Measurements from ENCODE around the gene RAD18. TPM values are rescaled to one million over a fixed set of nuclear protein-coding genes. Genes with fewer than 3 reads are reported as not detected.

Gene RAD18
- total RNA-seq, 2 donors from 2014 or later: 3.0 to 7.2 TPM

GRCh38 chr3:8962226-8962861 lies 928 bp downstream of the RAD18 start:
- no peaks in the 10 kb centered on the region for H3K36me3 ChIP-seq
- no peaks in the 10 kb centered on the region for H3K27me3 ChIP-seq (replicated peaks; ENCODE audit: insufficient read depth)
- TF ChIP-seq, protein P1, sequence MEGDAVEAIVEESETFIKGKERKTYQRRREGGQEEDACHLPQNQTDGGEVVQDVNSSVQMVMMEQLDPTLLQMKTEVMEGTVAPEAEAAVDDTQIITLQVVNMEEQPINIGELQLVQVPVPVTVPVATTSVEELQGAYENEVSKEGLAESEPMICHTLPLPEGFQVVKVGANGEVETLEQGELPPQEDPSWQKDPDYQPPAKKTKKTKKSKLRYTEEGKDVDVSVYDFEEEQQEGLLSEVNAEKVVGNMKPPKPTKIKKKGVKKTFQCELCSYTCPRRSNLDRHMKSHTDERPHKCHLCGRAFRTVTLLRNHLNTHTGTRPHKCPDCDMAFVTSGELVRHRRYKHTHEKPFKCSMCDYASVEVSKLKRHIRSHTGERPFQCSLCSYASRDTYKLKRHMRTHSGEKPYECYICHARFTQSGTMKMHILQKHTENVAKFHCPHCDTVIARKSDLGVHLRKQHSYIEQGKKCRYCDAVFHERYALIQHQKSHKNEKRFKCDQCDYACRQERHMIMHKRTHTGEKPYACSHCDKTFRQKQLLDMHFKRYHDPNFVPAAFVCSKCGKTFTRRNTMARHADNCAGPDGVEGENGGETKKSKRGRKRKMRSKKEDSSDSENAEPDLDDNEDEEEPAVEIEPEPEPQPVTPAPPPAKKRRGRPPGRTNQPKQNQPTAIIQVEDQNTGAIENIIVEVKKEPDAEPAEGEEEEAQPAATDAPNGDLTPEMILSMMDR (IDR thresholded peaks at IDR 0.05): no peak
- H3K27ac ChIP-seq: no peak overlapping the region
- H3K4me1 ChIP-seq (ENCODE audit: control insufficient read depth in 1 of 2, low read depth in 2 of 2): peaks cover 8 to 13% of the 10 kb centered on the region in 2 donors
- H3K4me3 ChIP-seq: peak overlapping the region; percentile 86
- no peaks in the 10 kb centered on the region for H3K9me3 ChIP-seq
- ATAC-seq (ENCODE audit: insufficient number of reproducible peaks, low FRiP score, low read depth) (no peak), DNase-seq (ENCODE audit: low spot score) (no peak)

GRCh38 chr3:8959668-8960067 lies 3.6 kb downstream of the RAD18 start:
- Histone ChIP-seq H3K4me1 (ENCODE audit: control insufficient read depth in 1 of 2, low read depth in 2 of 2) (peaks cover 8 to 13% of the 10 kb centered on the region in 2 donors), H3K27ac (no peak overlapping the region), H3K36me3 (no peaks in the 10 kb centered on the region), H3K9me3 (no peaks in the 10 kb centered on the region), H3K4me3 (no peak overlapping the region), H3K27me3 (replicated peaks; ENCODE audit: insufficient read depth) (no peaks in the 10 kb centered on the region)
- TF ChIP-seq, protein P1 (IDR thresholded peaks at IDR 0.05): no peak
- ATAC-seq (ENCODE audit: insufficient number of reproducible peaks, low FRiP score, low read depth) (no peak), DNase-seq (ENCODE audit: low spot score) (no peak)

GRCh38 chr3:8954938-8955763 lies 8.1 kb downstream of the RAD18 start:
- Histone ChIP-seq H3K9me3 (no peaks in the 10 kb centered on the region), H3K36me3 (no peaks in the 10 kb centered on the region), H3K27me3 (replicated peaks; ENCODE audit: insufficient read depth) (no peaks in the 10 kb centered on the region), H3K4me3 (no peak overlapping the region), H3K4me1 (ENCODE audit: control insufficient read depth in 1 of 2, low read depth in 2 of 2) (no peaks in the 10 kb centered on the region), H3K27ac (no peak overlapping the region)
- DNase-seq (ENCODE audit: low spot score) (no peak), ATAC-seq (ENCODE audit: insufficient number of reproducible peaks, low FRiP score, low read depth) (no peak)
- TF ChIP-seq, protein P1 (IDR thresholded peaks at IDR 0.05): no peak

GRCh38 chr3:8953313-8953712 lies 10.0 kb downstream of the RAD18 start:
- no peak for DNase-seq (ENCODE audit: low spot score)
- ATAC-seq (ENCODE audit: insufficient number of reproducible peaks, low FRiP score, low read depth): no peak
- no peak overlapping the region for H3K4me3 ChIP-seq

GRCh38 chr3:8952130-8952529 lies 11.1 kb downstream of the RAD18 start:
- ATAC-seq (ENCODE audit: insufficient number of reproducible peaks, low FRiP score, low read depth): no peak

More at GRCh38 chr3:8953313-8953712, 10.0 kb downstream of the RAD18 start:
- no peaks in the 10 kb centered on the region for H3K27me3 ChIP-seq (replicated peaks; ENCODE audit: insufficient read depth)
- TF ChIP-seq, protein P1 (IDR thresholded peaks at IDR 0.05): no peak
- H3K4me1 ChIP-seq (ENCODE audit: control insufficient read depth in 1 of 2, low read depth in 2 of 2): no peaks in the 10 kb centered on the region
- H3K27ac ChIP-seq: no peak overlapping the region
- H3K9me3 ChIP-seq: no peaks in the 10 kb centered on the region
- no peaks in the 10 kb centered on the region for H3K36me3 ChIP-seq

More at GRCh38 chr3:8952130-8952529, 11.1 kb downstream of the RAD18 start:
- TF ChIP-seq, protein P1 (IDR thresholded peaks at IDR 0.05): no peak
- Histone ChIP-seq H3K4me1 (ENCODE audit: control insufficient read depth in 1 of 2, low read depth in 2 of 2) (no peaks in the 10 kb centered on the region), H3K4me3 (no peak overlapping the region), H3K27me3 (replicated peaks; ENCODE audit: insufficient read depth) (no peaks in the 10 kb centered on the region), H3K9me3 (no peaks in the 10 kb centered on the region), H3K27ac (no peak overlapping the region), H3K36me3 (no peaks in the 10 kb centered on the region)
- DNase-seq (ENCODE audit: low spot score): no peak
